GM21528 (cell line): Measurements from ENCODE around the gene SLC6A11.

Experiments used
- ATAC-seq: cut with Tn5 transposase; IDR thresholded peaks from one replicate; pipeline ENCODE4 v1.9.1; 2021; ENCODE audit warnings: mild to moderate bottlenecking, moderate library complexity; ENCODE audit not compliant: unreplicated experiment, low FRiP score

SLC6A11 gene

GRCh38 chr3:10816019-10816862 is at the start of gene SLC6A11:
TSS of gene SLC6A11 (plus strand) at chr3:10816228. CDS start at chr3:10816266, 38 bp downstream.
- no peak for ATAC-seq

GRCh38 chr3:10768708-10769394 is 47.2 kb upstream of the SLC6A11 start:
- no peak for ATAC-seq

GRCh38 chr3:10770547-10770946 is 45.5 kb upstream of the SLC6A11 start:
- ATAC-seq: no peak

GRCh38 chr3:10770981-10771380 is 45.0 kb upstream of the SLC6A11 start:
- no peak for ATAC-seq

- ATAC-seq: no peak
Measured at GRCh38 chr3:10771486-10772270, 44.4 kb upstream of the SLC6A11 start.

GRCh38 chr3:10772271-10773161 is 43.5 kb upstream of the SLC6A11 start:
- no peak for ATAC-seq

GRCh38 chr3:10774129-10774670 is 41.8 kb upstream of the SLC6A11 start:
- no peak for ATAC-seq

- no peak for ATAC-seq
Measured at GRCh38 chr3:10774825-10775224, 41.2 kb upstream of the SLC6A11 start.

- ATAC-seq: no peak
Measured at GRCh38 chr3:10775259-10775658, 40.8 kb upstream of the SLC6A11 start.

GRCh38 chr3:10775828-10776227 is 40.2 kb upstream of the SLC6A11 start:
- ATAC-seq: no peak

GRCh38 chr3:10777627-10778026 is 38.4 kb upstream of the SLC6A11 start:
- ATAC-seq: no peak

- no peak for ATAC-seq
Measured at GRCh38 chr3:10778492-10779292, 37.3 kb upstream of the SLC6A11 start.

GRCh38 chr3:10779293-10779805 is 36.7 kb upstream of the SLC6A11 start:
- ATAC-seq: no peak

- no peak for ATAC-seq
Measured at GRCh38 chr3:10780243-10780642, 35.8 kb upstream of the SLC6A11 start.

GRCh38 chr3:10780922-10781321 is 35.1 kb upstream of the SLC6A11 start:
- ATAC-seq: no peak

- no peak for ATAC-seq
Measured at GRCh38 chr3:10781981-10782380, 34.0 kb upstream of the SLC6A11 start.

GRCh38 chr3:10783360-10784351 is 32.4 kb upstream of the SLC6A11 start:
- ATAC-seq: no peak

GRCh38 chr3:10786640-10787039 is 29.4 kb upstream of the SLC6A11 start:
- no peak for ATAC-seq
